NB4 (cell line): ENCODE measurements around the gene CALY.
"Not testable (repeated sequence)": the region's sequence is repeated elsewhere in the genome, so short reads cannot be mapped to it uniquely, and the experiment has no call there.

Experiments used
- DNase-seq: peaks from one replicate; pipeline ENCODE4 v3.0.0; 2010; ENCODE audit warnings: low read depth
- H3K4me3 ChIP-seq: one replicate; pipeline ENCODE4 v1.5.1; 2011; ENCODE audit warnings: mild to moderate bottlenecking, low read depth, low read length, moderate library complexity
- MYC ChIP-seq: IDR thresholded peaks from 2 replicates; pipeline ENCODE4 v1.6.1; 2011; ENCODE audit warnings: low read depth, low read length
- POLR2A ChIP-seq: IDR thresholded peaks from 2 replicates; pipeline ENCODE4 v1.6.1; 2011; ENCODE audit warnings: mild to moderate bottlenecking; ENCODE audit not compliant: insufficient read length; ENCODE audit errors: extremely low read depth
- TF ChIP-seq, protein P1 (sequence below): IDR thresholded peaks from one replicate; pipeline ENCODE4 v1.5.1; 2012; ENCODE audit warnings: low read depth, low read length
- TF ChIP-seq, protein P2 (sequence below): IDR thresholded peaks from 2 replicates; pipeline ENCODE4 v1.6.1; 2011; ENCODE audit warnings: low read depth, low read length

Gene CALY

DNA sequence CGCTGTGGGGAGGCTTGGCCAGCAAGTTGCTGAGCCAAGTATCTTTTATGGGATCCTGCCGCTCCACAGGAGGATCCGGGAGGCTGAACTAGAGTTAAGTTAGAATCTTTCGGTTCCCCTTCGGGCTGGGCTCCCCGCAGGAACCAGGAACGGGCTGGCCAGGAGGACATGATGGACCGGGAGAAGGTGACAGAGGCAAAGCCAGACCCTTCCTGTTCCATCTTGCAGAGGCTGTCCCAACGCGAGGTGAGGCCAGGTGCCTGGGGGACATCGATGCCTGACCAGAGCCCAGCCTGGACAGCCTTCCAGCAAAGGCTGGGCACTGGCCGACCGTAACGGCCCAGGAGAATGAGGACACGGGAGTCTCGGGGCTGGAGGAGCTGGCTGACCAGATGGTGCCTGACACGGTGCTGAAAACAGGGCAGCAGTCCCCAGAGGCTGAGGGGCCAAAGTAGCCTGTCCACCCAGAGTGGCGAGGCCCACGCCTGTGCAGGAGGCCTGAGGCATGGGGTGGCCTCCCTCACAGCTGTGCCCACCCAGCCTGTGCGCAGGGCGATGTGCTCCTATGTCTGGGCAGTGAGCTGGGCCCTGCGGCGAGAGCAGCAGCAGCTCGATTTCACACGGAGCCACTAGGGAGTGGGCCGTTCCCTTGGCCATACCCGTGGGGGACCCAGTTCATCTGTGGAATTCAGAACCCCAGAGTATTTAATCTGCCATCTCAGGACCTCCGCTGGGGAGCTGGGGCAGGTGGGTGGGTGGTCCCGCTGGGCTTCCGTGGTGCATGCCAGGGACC, 40.5 kb upstream of the CALY start:
- no peak overlapping the region for H3K4me3 ChIP-seq
- no peak for DNase-seq
- TF ChIP-seq POLR2A = no peak
- TF ChIP-seq, protein P1, sequence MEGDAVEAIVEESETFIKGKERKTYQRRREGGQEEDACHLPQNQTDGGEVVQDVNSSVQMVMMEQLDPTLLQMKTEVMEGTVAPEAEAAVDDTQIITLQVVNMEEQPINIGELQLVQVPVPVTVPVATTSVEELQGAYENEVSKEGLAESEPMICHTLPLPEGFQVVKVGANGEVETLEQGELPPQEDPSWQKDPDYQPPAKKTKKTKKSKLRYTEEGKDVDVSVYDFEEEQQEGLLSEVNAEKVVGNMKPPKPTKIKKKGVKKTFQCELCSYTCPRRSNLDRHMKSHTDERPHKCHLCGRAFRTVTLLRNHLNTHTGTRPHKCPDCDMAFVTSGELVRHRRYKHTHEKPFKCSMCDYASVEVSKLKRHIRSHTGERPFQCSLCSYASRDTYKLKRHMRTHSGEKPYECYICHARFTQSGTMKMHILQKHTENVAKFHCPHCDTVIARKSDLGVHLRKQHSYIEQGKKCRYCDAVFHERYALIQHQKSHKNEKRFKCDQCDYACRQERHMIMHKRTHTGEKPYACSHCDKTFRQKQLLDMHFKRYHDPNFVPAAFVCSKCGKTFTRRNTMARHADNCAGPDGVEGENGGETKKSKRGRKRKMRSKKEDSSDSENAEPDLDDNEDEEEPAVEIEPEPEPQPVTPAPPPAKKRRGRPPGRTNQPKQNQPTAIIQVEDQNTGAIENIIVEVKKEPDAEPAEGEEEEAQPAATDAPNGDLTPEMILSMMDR = no peak
- TF ChIP-seq, protein P2, sequence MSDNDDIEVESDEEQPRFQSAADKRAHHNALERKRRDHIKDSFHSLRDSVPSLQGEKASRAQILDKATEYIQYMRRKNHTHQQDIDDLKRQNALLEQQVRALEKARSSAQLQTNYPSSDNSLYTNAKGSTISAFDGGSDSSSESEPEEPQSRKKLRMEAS = no peak
- no peak for TF ChIP-seq MYC

- not testable (repeated sequence) for H3K4me3 ChIP-seq, DNase-seq
Measured at GRCh38 chr10:133376183-133376582, 39.5 kb upstream of the CALY start.

DNA sequence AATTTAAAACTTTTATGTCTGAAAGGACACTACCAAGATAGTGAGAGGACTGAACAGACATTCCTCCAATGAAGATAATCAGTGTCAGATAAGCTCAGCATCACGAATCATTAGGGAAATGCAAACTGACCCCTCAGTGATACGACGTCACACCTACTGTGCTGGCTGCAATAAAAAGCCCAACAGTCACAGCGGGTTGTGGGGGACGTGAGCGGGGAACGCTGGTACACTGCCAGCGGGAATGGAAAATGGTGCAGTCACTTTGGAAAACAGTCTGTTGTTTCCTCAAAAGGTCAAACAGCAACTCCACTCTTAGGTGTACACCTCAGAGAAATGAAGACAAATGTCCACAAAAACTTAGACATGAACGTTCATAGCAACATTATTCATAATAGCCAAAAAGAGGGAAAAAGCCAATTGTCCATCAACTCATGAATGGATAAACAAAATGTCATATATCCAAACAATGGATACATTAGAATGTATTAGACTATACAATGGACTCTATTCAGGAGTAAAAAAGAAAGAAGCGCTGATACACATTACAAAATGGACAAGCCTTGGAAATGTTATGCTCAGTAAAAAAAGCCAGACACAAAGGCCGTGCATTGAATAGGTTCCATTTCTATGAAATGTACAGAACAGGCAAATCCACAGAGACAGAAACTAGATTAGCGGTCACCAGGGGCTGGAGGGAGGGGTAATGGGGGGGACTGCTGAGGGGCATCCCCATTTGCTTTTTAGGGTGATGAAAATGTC, 38.8 kb upstream of the CALY start:
- no peak for DNase-seq
- H3K4me3 ChIP-seq = no peak overlapping the region
- TF ChIP-seq MYC (no peak), POLR2A (no peak)
- TF ChIP-seq, protein P2 = no peak
- TF ChIP-seq, protein P1 = no peak

GRCh38 chr10:133373174-133374090, 36.7 kb upstream of the CALY start, which contains the start of gene ECHS1:
Gene ECHS1 (minus strand): TSS chr10:133373354. CDS start chr10:133373333, 21 bp downstream.
- peak within 1 kb of the TSS; percentile 68 for H3K4me3 ChIP-seq
- DNase-seq = peak; percentile 96
- TF ChIP-seq, protein P1 = no peak
- TF ChIP-seq, protein P2 = peak; percentile 28; the same call in 1 of the 2 replicates
- TF ChIP-seq POLR2A (peak; percentile 81), MYC (peak; percentile 72)

DNA sequence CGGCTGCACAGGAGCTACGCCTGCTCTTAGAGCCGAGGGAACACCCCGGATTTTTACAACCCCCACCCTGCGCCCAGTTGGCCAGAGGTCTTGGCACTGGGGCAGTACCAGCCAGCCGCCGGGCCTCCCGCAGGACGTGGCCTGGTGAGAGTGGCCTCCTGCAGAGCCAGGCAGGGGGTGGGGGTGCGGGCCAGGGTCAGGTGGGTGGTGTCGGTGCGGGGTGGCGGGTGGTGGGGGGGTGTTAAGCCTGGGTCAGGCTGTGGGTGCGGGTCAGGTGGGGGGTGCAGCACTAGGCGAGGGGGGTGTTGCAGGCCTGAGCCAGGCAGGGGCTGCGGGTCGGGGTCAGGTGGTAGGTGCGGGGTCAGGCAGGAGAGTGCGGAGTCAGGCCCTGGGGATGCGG, 35.8 kb upstream of the CALY start:
- peak overlapping the region; percentile 43 for H3K4me3 ChIP-seq
- TF ChIP-seq, protein P2 = no peak
- TF ChIP-seq, protein P1 = no peak
- no peak for TF ChIP-seq MYC
- TF ChIP-seq POLR2A = no peak
- peak; percentile 28 for DNase-seq
